Peyer's patch (tissue), 4 donors: ENCODE data around the gene MRAP.

Source experiments
- POLR2A ChIP-seq, 2 donors: fragments of 450-650 bp; IDR thresholded peaks; one replicate each; pipeline ENCODE4 v1.5.1; 2017; ENCODE audit warnings: antibody characterized with exemption in 2 of 2, mild to moderate bottlenecking in 2 of 2, moderate library complexity in 2 of 2
- TF ChIP-seq, protein P1 (sequence below), 6 experiments: fragments of 450-650 bp in 4 of 6; fragments of 200-600 bp in 2 of 6; sonication (generic) in 1 of 6; IDR thresholded peaks; one replicate each; pipeline ENCODE4 v1.5.1; 2017 to 2019; ENCODE audit warnings: antibody characterized with exemption in 6 of 6, mild to moderate bottlenecking in 3 of 6, moderate library complexity in 1 of 6

- TF ChIP-seq, protein P1, sequence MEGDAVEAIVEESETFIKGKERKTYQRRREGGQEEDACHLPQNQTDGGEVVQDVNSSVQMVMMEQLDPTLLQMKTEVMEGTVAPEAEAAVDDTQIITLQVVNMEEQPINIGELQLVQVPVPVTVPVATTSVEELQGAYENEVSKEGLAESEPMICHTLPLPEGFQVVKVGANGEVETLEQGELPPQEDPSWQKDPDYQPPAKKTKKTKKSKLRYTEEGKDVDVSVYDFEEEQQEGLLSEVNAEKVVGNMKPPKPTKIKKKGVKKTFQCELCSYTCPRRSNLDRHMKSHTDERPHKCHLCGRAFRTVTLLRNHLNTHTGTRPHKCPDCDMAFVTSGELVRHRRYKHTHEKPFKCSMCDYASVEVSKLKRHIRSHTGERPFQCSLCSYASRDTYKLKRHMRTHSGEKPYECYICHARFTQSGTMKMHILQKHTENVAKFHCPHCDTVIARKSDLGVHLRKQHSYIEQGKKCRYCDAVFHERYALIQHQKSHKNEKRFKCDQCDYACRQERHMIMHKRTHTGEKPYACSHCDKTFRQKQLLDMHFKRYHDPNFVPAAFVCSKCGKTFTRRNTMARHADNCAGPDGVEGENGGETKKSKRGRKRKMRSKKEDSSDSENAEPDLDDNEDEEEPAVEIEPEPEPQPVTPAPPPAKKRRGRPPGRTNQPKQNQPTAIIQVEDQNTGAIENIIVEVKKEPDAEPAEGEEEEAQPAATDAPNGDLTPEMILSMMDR (IDR thresholded peaks at IDR 0.05), result no peak
- TF ChIP-seq POLR2A (IDR thresholded peaks at IDR 0.05), result no peak
Observed at GRCh38 chr21:32352526-32352925, 53.9 kb downstream of the MRAP start.
